GM19395 (cell line): ENCODE data around the gene EDAR.

Experiments used
- ATAC-seq: cut with Tn5 transposase; IDR thresholded peaks from one replicate; pipeline ENCODE4 v1.9.1; 2021; ENCODE audit warnings: mild to moderate bottlenecking, moderate library complexity; ENCODE audit not compliant: unreplicated experiment

EDAR gene

GRCh38 chr2:108988796-108989713, at the start of gene EDAR:
TSS of gene EDAR (minus strand) at chr2:108989220. CDS start at chr2:108931014, 58,206 bp downstream.
- ATAC-seq, result no peak

GRCh38 chr2:109033171-109033570, 44.2 kb upstream of the EDAR start:
- no peak for ATAC-seq

GRCh38 chr2:109032229-109032820, 43.3 kb upstream of the EDAR start:
- ATAC-seq, result peak; percentile 15

GRCh38 chr2:109031476-109032228, 42.6 kb upstream of the EDAR start:
- ATAC-seq, result peak; percentile 63

GRCh38 chr2:109030870-109031475, 42.0 kb upstream of the EDAR start:
- no peak for ATAC-seq

- no peak for ATAC-seq
Observed at GRCh38 chr2:109029490-109030201, 40.6 kb upstream of the EDAR start.

GRCh38 chr2:109028738-109029489, 39.9 kb upstream of the EDAR start:
- no peak for ATAC-seq

GRCh38 chr2:109028277-109028676, 39.3 kb upstream of the EDAR start:
- no peak for ATAC-seq

GRCh38 chr2:109027702-109028101, 38.7 kb upstream of the EDAR start:
- no peak for ATAC-seq

- no peak for ATAC-seq
Observed at GRCh38 chr2:109024477-109024876, 35.5 kb upstream of the EDAR start.

GRCh38 chr2:109021895-109022300, 32.9 kb upstream of the EDAR start:
- no peak for ATAC-seq

GRCh38 chr2:109020217-109020637, 31.2 kb upstream of the EDAR start:
- ATAC-seq, result no peak

- no peak for ATAC-seq
Observed at GRCh38 chr2:109018452-109018851, 29.4 kb upstream of the EDAR start.

- no peak for ATAC-seq
Observed at GRCh38 chr2:109017017-109017416, 28.0 kb upstream of the EDAR start.

GRCh38 chr2:109016376-109016775, 27.4 kb upstream of the EDAR start:
- ATAC-seq, result no peak

GRCh38 chr2:109014476-109014875, 25.5 kb upstream of the EDAR start:
- ATAC-seq, result no peak

GRCh38 chr2:109013051-109013450, 24.0 kb upstream of the EDAR start:
- no peak for ATAC-seq

GRCh38 chr2:109009920-109010610, 21.0 kb upstream of the EDAR start:
- ATAC-seq, result no peak

GRCh38 chr2:109006971-109007370, 18.0 kb upstream of the EDAR start:
- ATAC-seq, result no peak
